K562 (cell line): Measurements from ENCODE around the gene INO80. TPM values are rescaled to one million over a fixed set of nuclear protein-coding genes. Genes with fewer than 3 reads are reported as not detected.

Experiments
- ATF3 ChIP-seq, 2 experiments: fragments of 450-650 bp in 1 of 2; sonication (generic) in 1 of 2; formaldehyde crosslinking in 1 of 2; IDR thresholded peaks in 1 of 2; conservative IDR thresholded peaks in 1 of 2; 2 replicates each; pipeline versions ENCODE4 v1.6.1 to v1.8.1; 2016 to 2023; ENCODE audit warnings: mild to moderate bottlenecking in 2 of 2, moderate library complexity in 2 of 2, inconsistent platforms in 1 of 2, missing genetic modification reagents in 1 of 2
- COPS2 ChIP-seq: fragments of 450-650 bp; conservative IDR thresholded peaks from 2 replicates; pipeline ENCODE4 v1.6.1; 2016; ENCODE audit warnings: mild to moderate bottlenecking, moderate library complexity
- CREB5 ChIP-seq: fragments of 250-450 bp; sonication (Bioruptor Pico); IDR thresholded peaks from 2 replicates; pipeline ENCODE4 v1.5.0; 2020; ENCODE audit warnings: mild to moderate bottlenecking
- CREM ChIP-seq: IDR thresholded peaks from 2 replicates; pipeline ENCODE4 v1.6.1; 2014; ENCODE audit warnings: antibody characterized with exemption, low read depth
- FOSL1 ChIP-seq: fragments of 200-800 bp; sonication (Bioruptor generic); conservative IDR thresholded peaks from 2 replicates; pipeline ENCODE4 v1.6.1; 2016; ENCODE audit warnings: missing genetic modification characterization, missing compliant biosample characterization
- HDAC1 ChIP-seq, 2 experiments: fragments of 450-650 bp; IDR thresholded peaks; 2 replicates each; pipeline ENCODE4 v1.6.1; 2016 to 2017; ENCODE audit warnings: inconsistent platforms in 1 of 2, mild to moderate bottlenecking in 1 of 2, moderate library complexity in 1 of 2
- HMG20B ChIP-seq: fragments of 250-450 bp; sonication (Bioruptor Pico); IDR thresholded peaks from 2 replicates; pipeline ENCODE4 v1.5.0; 2021; ENCODE audit warnings: mild to moderate bottlenecking
- NUFIP1 ChIP-seq: fragments of 450-650 bp; IDR thresholded peaks from 2 replicates; pipeline ENCODE4 v1.6.1; 2018; ENCODE audit not compliant: partially characterized antibody
- PKNOX1 ChIP-seq: fragments of 450-650 bp; IDR thresholded peaks from 2 replicates; pipeline ENCODE4 v1.6.1; 2016
- SMARCB1 ChIP-seq: IDR thresholded peaks from 2 replicates; pipeline ENCODE4 v1.6.1; 2011; ENCODE audit warnings: improper control_type of control experiment, low read depth; ENCODE audit not compliant: insufficient read length
- XRCC3 ChIP-seq: fragments of 450-650 bp; IDR thresholded peaks from 2 replicates; pipeline ENCODE4 v1.6.1; 2017; ENCODE audit warnings: mild to moderate bottlenecking, moderate library complexity
- ZBED1 ChIP-seq: IDR thresholded peaks from 2 replicates; pipeline ENCODE4 v1.6.1; 2014
- ZMIZ1 ChIP-seq, 2 experiments: fragments of 150-350 bp in 1 of 2; IDR thresholded peaks; 2 replicates each; pipeline ENCODE4 v1.6.1; 2012 to 2016; ENCODE audit warnings: low read depth in 2 of 2, low read length in 2 of 2, mild to moderate bottlenecking in 1 of 2, moderate library complexity in 1 of 2
- ZNF347 ChIP-seq: fragments of 450-650 bp; formaldehyde crosslinking; IDR thresholded peaks from 2 replicates; pipeline ENCODE4 v1.4.0; 2020; ENCODE audit warnings: low read depth, mild to moderate bottlenecking, moderate library complexity
- ZNF398 ChIP-seq: fragments of 250-450 bp; sonication (Bioruptor Pico); IDR thresholded peaks from 2 replicates; pipeline ENCODE4 v1.8.0; 2021; ENCODE audit warnings: moderate library complexity, mild to moderate bottlenecking, inconsistent platforms
- ZNF444 ChIP-seq: fragments of 250-450 bp; sonication (Bioruptor Pico); IDR thresholded peaks from 2 replicates; pipeline ENCODE4 v1.4.0; 2020; ENCODE audit warnings: mild to moderate bottlenecking, moderate library complexity
- ZNF76 ChIP-seq: fragments of 250-450 bp; sonication (Bioruptor Pico); IDR thresholded peaks from 2 replicates; pipeline ENCODE4 v1.4.0; 2020; ENCODE audit warnings: mild to moderate bottlenecking, moderate library complexity, borderline replicate concordance
- polyA plus RNA-seq, 8 experiments: library from polyadenylated mRNA; depleted of rRNA in 4 of 8; stranded (reverse) in 5 of 8; unstranded in 3 of 8; fragments of >200 nt; fragmentation: Nextera tagmentation in 2 of 8; fragmentation: Illumina TruSeq in 1 of 8; extraction: Ambion mirVana in 2 of 8; extraction: Trizol in 1 of 8; gene quantifications; 2 replicates each; pipeline versions ENCODE4 v1.2.1 to v1.2.3, GENCODE V29; 2011 to 2014; ENCODE audit warnings: inconsistent platforms in 1 of 8, missing spikeins in 1 of 8
- total RNA-seq, 7 experiments: library from RNA; depleted of rRNA in 6 of 7; stranded (reverse); fragments of >200 nt in 6 of 7; fragmentation: Illumina TruSeq in 2 of 7; extraction: Trizol in 2 of 7; gene quantifications; 2 replicates each; pipeline versions ENCODE4 v1.2.1 to v1.2.3, GENCODE V29; 2011 to 2021; ENCODE audit warnings: low replicate concordance in 1 of 7

INO80 gene
- total and polyA plus RNA-seq, 9 of the 15 experiments (the other 6 are each of a cell fraction or from before 2014, with no cell fraction given) = 1.1 to 25.7 (median 19.9) TPM

- TF ChIP-seq ZMIZ1 (IDR thresholded peaks at IDR 0.05; ENCODE audit: low read depth in 2 of 2, low read length in 2 of 2) = no peak
- TF ChIP-seq COPS2 = no peak
- TF ChIP-seq PKNOX1 = no peak
- no peak for TF ChIP-seq XRCC3
- no peak for TF ChIP-seq CREB5 (CRISPR knock-in tag)
- no peak for TF ChIP-seq ATF3 (IDR thresholded peaks at IDR 0.05)
- no peak for TF ChIP-seq ATF3 (CRISPR knock-in tag; conservative IDR thresholded peaks at IDR 0.05)
- peak; percentile 80 for TF ChIP-seq FOSL1 (tag)
- no peak for TF ChIP-seq ZNF76 (CRISPR knock-in tag)
- no peak for TF ChIP-seq NUFIP1
- TF ChIP-seq HDAC1 (IDR thresholded peaks at IDR 0.05) = no peak
- no peak for TF ChIP-seq ZNF444 (CRISPR knock-in tag)
- no peak for TF ChIP-seq ZBED1
- no peak for TF ChIP-seq HMG20B (CRISPR knock-in tag)
- no peak for TF ChIP-seq ZNF347 (CRISPR knock-in tag)
- TF ChIP-seq ZNF398 (CRISPR knock-in tag) = no peak
- no peak for TF ChIP-seq CREM
- TF ChIP-seq SMARCB1 = no peak
Observed at GRCh38 chr15:40941528-40942336, 174.3 kb downstream of the INO80 start (continued).
